ENCODE measurements around the gene CAV2.

The CAV2 gene

GRCh38 chr7:116496653-116497052 is 2.9 kb upstream of the CAV2 start:
- no peak for DNase-seq

GRCh38 chr7:116497708-116498107 is 1.8 kb upstream of the CAV2 start:
- DNase-seq: no peak

- no peak for DNase-seq
These were observed 728 bp downstream of the CAV2 start for GRCh38 chr7:116500078-116500853.

- DNase-seq: no peak
These were observed 2.1 kb downstream of the CAV2 start for GRCh38 chr7:116501425-116502167.

- no peak for DNase-seq
These were observed 2.9 kb downstream of the CAV2 start for GRCh38 chr7:116502201-116503096.

- no peak for DNase-seq
These were observed 4.3 kb downstream of the CAV2 start for GRCh38 chr7:116503835-116504234.

- DNase-seq: no peak
These were observed 5.7 kb downstream of the CAV2 start for GRCh38 chr7:116505278-116505677.

GRCh38 chr7:116505823-116506222 is 6.3 kb downstream of the CAV2 start:
- DNase-seq: no peak

GRCh38 chr7:116509982-116510579 is 10.5 kb downstream of the CAV2 start:
- no peak for DNase-seq

- no peak for DNase-seq
These were observed 11.3 kb downstream of the CAV2 start for GRCh38 chr7:116510795-116511194.

GRCh38 chr7:116511552-116512519 is 12.3 kb downstream of the CAV2 start:
- no peak for DNase-seq

GRCh38 chr7:116512520-116513188 is 13.1 kb downstream of the CAV2 start:
- no peak for DNase-seq

- DNase-seq: no peak
These were observed 16.0 kb downstream of the CAV2 start for GRCh38 chr7:116515584-116515983.

GRCh38 chr7:116516324-116516723 is 16.8 kb downstream of the CAV2 start:
- DNase-seq: no peak

- DNase-seq: no peak
These were observed 18.1 kb downstream of the CAV2 start for GRCh38 chr7:116517626-116518025.

- no peak for DNase-seq
These were observed 19.4 kb downstream of the CAV2 start for GRCh38 chr7:116518961-116519360.

GRCh38 chr7:116521046-116521664 is 21.6 kb downstream of the CAV2 start:
- no peak for DNase-seq

- no peak for DNase-seq
These were observed 22.7 kb downstream of the CAV2 start for GRCh38 chr7:116522247-116522646.

GRCh38 chr7:116524221-116524608 is 24.7 kb downstream of the CAV2 start:
- DNase-seq: no peak

GRCh38 chr7:116524609-116525297 is 25.2 kb downstream of the CAV2 start, which contains the start of gene CAV1:
Gene CAV1, plus strand, starts transcription at chr7:116525036. Its CDS starts 27 bp downstream, at chr7:116525063.
- no peak for DNase-seq

Measured in NCI-H2171 (cell line).